Measurements from ENCODE around the gene CTNNBL1.

Gene CTNNBL1

DNA sequence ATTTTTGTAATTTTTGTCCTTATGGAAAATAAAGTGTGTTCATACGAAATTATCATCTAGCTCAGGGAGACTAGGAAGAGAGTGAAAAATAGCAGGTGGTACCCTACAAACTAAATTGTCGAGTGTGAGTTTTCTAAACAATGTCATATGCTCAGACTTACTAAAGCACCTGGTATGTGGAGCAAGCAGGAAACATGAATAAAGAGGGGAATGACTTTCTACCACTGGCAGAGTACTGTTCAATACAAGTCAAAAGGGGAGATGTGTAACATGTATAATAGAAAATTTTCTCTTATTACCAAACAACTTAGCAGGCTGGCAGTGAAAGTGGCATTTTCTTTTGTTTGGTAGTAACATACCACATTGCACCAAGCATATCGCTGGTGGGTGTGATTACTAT, 36.1 kb downstream of the CTNNBL1 start:
- no peak overlapping the region for H3K4me2 ChIP-seq
- no peak overlapping the region for H3K27ac ChIP-seq
- no peak overlapping the region for H2AFZ ChIP-seq (ENCODE audit: low read depth)
- no peaks in the 10 kb centered on the region for H3K36me3 ChIP-seq (ENCODE audit: insufficient read depth)
- H3K9ac ChIP-seq: no peak overlapping the region
- peaks cover 11% of the 10 kb centered on the region for H3K4me1 ChIP-seq (ENCODE audit: low read depth, poor library complexity, severe bottlenecking)
- no peak for TF ChIP-seq CTCF (conservative IDR thresholded peaks at IDR 0.05; ENCODE audit: low read depth, low read length)
- no peaks in the 10 kb centered on the region for H3K27me3 ChIP-seq (ENCODE audit: insufficient read depth, low read depth)
- no peaks in the 10 kb centered on the region for H4K20me1 ChIP-seq (ENCODE audit: insufficient read depth)
- H3K4me3 ChIP-seq (IDR thresholded peaks at IDR 0.05; ENCODE audit: insufficient read depth, low read depth, low read length): no peak overlapping the region
- H3K79me2 ChIP-seq (ENCODE audit: insufficient read depth, low read depth): no peaks in the 10 kb centered on the region

DNA sequence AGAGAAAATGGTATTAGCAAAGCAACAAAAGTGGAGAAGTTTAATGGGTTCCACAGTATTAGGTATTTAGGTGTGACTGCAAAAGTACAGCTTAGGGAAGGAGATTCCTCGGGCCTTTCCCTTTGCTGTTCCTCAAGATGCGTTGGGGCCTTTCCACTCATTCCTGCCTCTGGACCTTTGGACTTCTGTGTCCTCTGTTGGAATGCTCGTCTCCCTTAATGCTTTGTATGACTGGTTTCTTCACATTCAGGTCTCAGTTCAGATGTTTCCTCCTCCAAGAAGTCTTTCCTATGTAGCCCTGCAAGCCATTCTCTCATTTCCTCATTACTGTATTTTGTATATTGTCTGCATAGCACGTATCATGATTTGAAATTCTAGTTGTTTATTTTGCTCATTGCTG, 39.6 kb downstream of the CTNNBL1 start:
- no peak for TF ChIP-seq CTCF (conservative IDR thresholded peaks at IDR 0.05; ENCODE audit: low read depth, low read length)
- no peak overlapping the region for H2AFZ ChIP-seq (ENCODE audit: low read depth)
- no peak overlapping the region for H3K4me3 ChIP-seq (IDR thresholded peaks at IDR 0.05; ENCODE audit: insufficient read depth, low read depth, low read length)
- no peak overlapping the region for H3K27ac ChIP-seq
- H3K79me2 ChIP-seq (ENCODE audit: insufficient read depth, low read depth): no peaks in the 10 kb centered on the region
- H3K36me3 ChIP-seq (ENCODE audit: insufficient read depth): no peaks in the 10 kb centered on the region
- H3K9ac ChIP-seq: no peak overlapping the region
- no peaks in the 10 kb centered on the region for H4K20me1 ChIP-seq (ENCODE audit: insufficient read depth)
- H3K27me3 ChIP-seq (ENCODE audit: insufficient read depth, low read depth): no peaks in the 10 kb centered on the region
- no peaks in the 10 kb centered on the region for H3K4me1 ChIP-seq (ENCODE audit: low read depth, poor library complexity, severe bottlenecking)
- H3K4me2 ChIP-seq: no peak overlapping the region

GRCh38 chr20:37734228-37734985, 40.6 kb downstream of the CTNNBL1 start:
- Histone ChIP-seq H3K4me2 (no peak overlapping the region), H3K36me3 (ENCODE audit: insufficient read depth) (no peaks in the 10 kb centered on the region), H3K79me2 (ENCODE audit: insufficient read depth, low read depth) (no peaks in the 10 kb centered on the region), H3K9ac (no peak overlapping the region), H3K4me1 (ENCODE audit: low read depth, poor library complexity, severe bottlenecking) (no peaks in the 10 kb centered on the region), H2AFZ (ENCODE audit: low read depth) (no peak overlapping the region), H3K4me3 (IDR thresholded peaks at IDR 0.05; ENCODE audit: insufficient read depth, low read depth, low read length) (no peak overlapping the region), H4K20me1 (ENCODE audit: insufficient read depth) (no peaks in the 10 kb centered on the region), H3K27ac (no peak overlapping the region), H3K27me3 (ENCODE audit: insufficient read depth, low read depth) (no peaks in the 10 kb centered on the region)
- no peak for TF ChIP-seq CTCF (conservative IDR thresholded peaks at IDR 0.05; ENCODE audit: low read depth, low read length)

DNA sequence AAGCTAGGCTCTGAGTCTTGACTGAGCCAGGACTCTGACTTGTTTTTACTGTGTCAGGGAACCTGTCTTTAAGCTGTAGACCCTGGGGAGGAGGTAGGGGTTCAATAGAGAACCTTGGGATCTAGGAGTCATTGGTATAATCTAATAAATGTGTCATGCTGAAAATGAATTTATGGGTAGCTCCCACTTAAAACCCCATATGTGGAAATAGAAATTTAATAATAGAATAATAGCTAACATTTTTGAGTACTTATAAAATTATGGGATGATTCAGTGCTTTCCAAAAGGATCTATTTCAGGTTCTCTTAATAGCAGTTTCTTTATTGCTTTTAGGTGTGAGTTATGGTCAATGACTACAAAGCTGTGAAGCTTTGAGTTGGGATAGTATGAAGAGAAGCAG, 41.7 kb downstream of the CTNNBL1 start:
- Histone ChIP-seq H3K9ac (no peak overlapping the region), H3K4me1 (ENCODE audit: low read depth, poor library complexity, severe bottlenecking) (no peaks in the 10 kb centered on the region), H3K27me3 (ENCODE audit: insufficient read depth, low read depth) (no peaks in the 10 kb centered on the region), H3K36me3 (ENCODE audit: insufficient read depth) (no peaks in the 10 kb centered on the region), H4K20me1 (ENCODE audit: insufficient read depth) (no peaks in the 10 kb centered on the region), H3K79me2 (ENCODE audit: insufficient read depth, low read depth) (no peaks in the 10 kb centered on the region), H3K4me2 (no peak overlapping the region), H2AFZ (ENCODE audit: low read depth) (no peak overlapping the region), H3K4me3 (IDR thresholded peaks at IDR 0.05; ENCODE audit: insufficient read depth, low read depth, low read length) (no peak overlapping the region), H3K27ac (no peak overlapping the region)
- no peak for TF ChIP-seq CTCF (conservative IDR thresholded peaks at IDR 0.05; ENCODE audit: low read depth, low read length)
